H1 (cell line): ENCODE measurements around the gene PPP1R2B.

Experiments used
- CHD1 ChIP-seq: IDR thresholded peaks from 2 replicates; pipeline ENCODE4 v1.6.1; 2012; ENCODE audit warnings: low read depth, low read length, improper control_type of control experiment
- CREB1 ChIP-seq: IDR thresholded peaks from 2 replicates; pipeline ENCODE4 v1.6.1; 2012; ENCODE audit warnings: inconsistent platforms
- CTCF ChIP-seq, 3 experiments: IDR thresholded peaks; 1 replicate in 2 of 3; 2 replicates in 1 of 3; pipeline versions ENCODE4 v1.5.1 to v1.6.1; 2011; ENCODE audit warnings: low read length in 3 of 3, mild to moderate bottlenecking in 3 of 3, inconsistent platforms in 2 of 3, low read depth in 1 of 3, moderate library complexity in 1 of 3; ENCODE audit not compliant: insufficient read depth in 1 of 3; ENCODE audit errors: control extremely low read depth in 1 of 3
- JUN ChIP-seq: IDR thresholded peaks from 2 replicates; pipeline ENCODE4 v1.6.1; 2011; ENCODE audit warnings: low read depth, mild to moderate bottlenecking, improper control_type of control experiment, low read length
- PHF8 ChIP-seq: fragments of 200-600 bp; sonication (generic); conservative IDR thresholded peaks from 2 replicates; pipeline ENCODE4 v1.7.1; 2012; ENCODE audit warnings: low read depth, mild to moderate bottlenecking, inconsistent platforms, low read length, moderate library complexity
- POLR2A ChIP-seq, 2 experiments: IDR thresholded peaks; 1 replicate in 1 of 2; 2 replicates in 1 of 2; pipeline ENCODE4 v1.6.1; 2011; ENCODE audit warnings: low read depth in 2 of 2, low read length in 2 of 2, mild to moderate bottlenecking in 2 of 2; ENCODE audit errors: control extremely low read depth in 1 of 2
- RNF2 ChIP-seq: fragments of 200-900, 300-1000 bp; sonication (generic); IDR thresholded peaks from 2 replicates; pipeline ENCODE4 v1.7.1; 2016; ENCODE audit warnings: borderline replicate concordance, low read depth, mild to moderate bottlenecking, antibody characterized with exemption, low read length; ENCODE audit not compliant: poor library complexity, severe bottlenecking; ENCODE audit errors: missing control alignments
- SP1 ChIP-seq: IDR thresholded peaks from 2 replicates; pipeline ENCODE4 v1.6.1; 2011; ENCODE audit warnings: low read depth, low read length
- TAF1 ChIP-seq: IDR thresholded peaks from 2 replicates; pipeline ENCODE4 v1.6.1; 2011; ENCODE audit warnings: mild to moderate bottlenecking, low read depth, low read length

- TF ChIP-seq TAF1 (no peak), RNF2 (no peak), CTCF (IDR thresholded peaks at IDR 0.05; ENCODE audit: control extremely low read depth in 1 of 3, insufficient read depth in 1 of 3, low read depth in 1 of 3, low read length in 3 of 3) (no peak), PHF8 (no peak), POLR2A (IDR thresholded peaks at IDR 0.05; ENCODE audit: control extremely low read depth in 1 of 2, low read depth in 2 of 2, low read length in 2 of 2) (no peak), SP1 (no peak), CREB1 (no peak), JUN (no peak), CHD1 (no peak)
Observed at GRCh38 chr5:156826150-156826549, 23.9 kb upstream of the PPP1R2B start.
